ENCODE data around the gene GRIK4.
"Not testable (repeated sequence)": the region's sequence is repeated elsewhere in the genome, so short reads cannot be mapped to it uniquely, and the experiment has no call there.

GRIK4 gene

GRCh38 chr11:120573756-120574354, 62.3 kb downstream of the GRIK4 start:
- no peak for DNase-seq (ENCODE audit: low read depth in 3 of 3, low spot score in 1 of 3)

GRCh38 chr11:120574876-120575275, 63.3 kb downstream of the GRIK4 start:
- no peak for DNase-seq (ENCODE audit: low read depth in 3 of 3, low spot score in 1 of 3)

- no peak for DNase-seq (ENCODE audit: low read depth in 3 of 3, low spot score in 1 of 3)
Measured at GRCh38 chr11:120575461-120575860, 63.9 kb downstream of the GRIK4 start.

GRCh38 chr11:120576606-120577005, 65.1 kb downstream of the GRIK4 start:
- DNase-seq (ENCODE audit: low read depth in 3 of 3, low spot score in 1 of 3): no peak

GRCh38 chr11:120577041-120577440, 65.5 kb downstream of the GRIK4 start:
- no peak for DNase-seq (ENCODE audit: low read depth in 3 of 3, low spot score in 1 of 3)

- DNase-seq (ENCODE audit: low read depth in 3 of 3, low spot score in 1 of 3): no peak
Measured at GRCh38 chr11:120577624-120578363, 66.2 kb downstream of the GRIK4 start.

GRCh38 chr11:120578596-120579154, 67.1 kb downstream of the GRIK4 start:
- no peak for DNase-seq (ENCODE audit: low read depth in 3 of 3, low spot score in 1 of 3)

- no peak for DNase-seq (ENCODE audit: low read depth in 3 of 3, low spot score in 1 of 3)
Measured at GRCh38 chr11:120579611-120580031, 68.1 kb downstream of the GRIK4 start.

- no peak for DNase-seq (ENCODE audit: low read depth in 3 of 3, low spot score in 1 of 3)
Measured at GRCh38 chr11:120581313-120581712, 69.8 kb downstream of the GRIK4 start.

GRCh38 chr11:120582535-120582934, 71.0 kb downstream of the GRIK4 start:
- DNase-seq (ENCODE audit: low read depth in 3 of 3, low spot score in 1 of 3): not testable (repeated sequence)

- DNase-seq (ENCODE audit: low read depth in 3 of 3, low spot score in 1 of 3): no peak
Measured at GRCh38 chr11:120586072-120586471, 74.5 kb downstream of the GRIK4 start.

- DNase-seq (ENCODE audit: low read depth in 3 of 3, low spot score in 1 of 3): no peak
Measured at GRCh38 chr11:120586728-120587127, 75.2 kb downstream of the GRIK4 start.

GRCh38 chr11:120587299-120587698, 75.8 kb downstream of the GRIK4 start:
- no peak for DNase-seq (ENCODE audit: low read depth in 3 of 3, low spot score in 1 of 3)

GRCh38 chr11:120589376-120589775, 77.8 kb downstream of the GRIK4 start:
- no peak for DNase-seq (ENCODE audit: low read depth in 3 of 3, low spot score in 1 of 3)

- DNase-seq (ENCODE audit: low read depth in 3 of 3, low spot score in 1 of 3): no peak
Measured at GRCh38 chr11:120590472-120590871, 78.9 kb downstream of the GRIK4 start.

- DNase-seq (ENCODE audit: low read depth in 3 of 3, low spot score in 1 of 3): no peak
Measured at GRCh38 chr11:120594746-120595145, 83.2 kb downstream of the GRIK4 start.

GRCh38 chr11:120595557-120595956, 84.0 kb downstream of the GRIK4 start:
- DNase-seq (ENCODE audit: low read depth in 3 of 3, low spot score in 1 of 3): no peak

- no peak for DNase-seq (ENCODE audit: low read depth in 3 of 3, low spot score in 1 of 3)
Measured at GRCh38 chr11:120597250-120598215, 86.0 kb downstream of the GRIK4 start.

- no peak for DNase-seq (ENCODE audit: low read depth in 3 of 3, low spot score in 1 of 3)
Measured at GRCh38 chr11:120598517-120599257, 87.1 kb downstream of the GRIK4 start.

GRCh38 chr11:120599816-120600420, 88.4 kb downstream of the GRIK4 start:
- no peak for DNase-seq (ENCODE audit: low read depth in 3 of 3, low spot score in 1 of 3)

Data from stimulated activated CD4-positive, alpha-beta T cell treated with anti-CD3 and anti-CD28 coated beads, TNF-alpha, amount 100 ng/mL, for 1 hour (primary cell).